C1 segment of cervical spinal cord (tissue), 14 donors: ENCODE measurements around the gene FGFR1OP2.
"Not testable (repeated sequence)": the region's sequence is repeated elsewhere in the genome, so short reads cannot be mapped to it uniquely, and the experiment has no call there.

Source experiments
- DNase-seq, 14 donors: peaks; one replicate each; lab custom pipeline; 2025; lab: John Stamatoyannopoulos, UW

Gene FGFR1OP2

GRCh38 chr12:26937863-26938700 is at the start of gene FGFR1OP2, which contains the start of gene INTS13:
FGFR1OP2 (plus strand) TSS chr12:26938470; CDS start chr12:26954159, 15,689 bp downstream.
INTS13 (minus strand) TSS chr12:26937981; CDS start chr12:26936803, 1,178 bp downstream.
- DNase-seq, result peak; percentile 93 to 99 (median 99)

- no peak for DNase-seq
Observed at GRCh38 chr12:26890784-26891183, 47.5 kb upstream of the FGFR1OP2 start.

- DNase-seq, result no peak
Observed at GRCh38 chr12:26891704-26892103, 46.6 kb upstream of the FGFR1OP2 start.

- no peak for DNase-seq
Observed at GRCh38 chr12:26895672-26896071, 42.6 kb upstream of the FGFR1OP2 start.

- DNase-seq, result no peak
Observed at GRCh38 chr12:26896913-26897312, 41.4 kb upstream of the FGFR1OP2 start.

- not testable (repeated sequence) for DNase-seq
Observed at GRCh38 chr12:26903396-26903795, 34.9 kb upstream of the FGFR1OP2 start.

- no peak for DNase-seq
Observed at GRCh38 chr12:26906024-26906423, 32.2 kb upstream of the FGFR1OP2 start.

- no peak for DNase-seq
Observed at GRCh38 chr12:26906704-26907103, 31.6 kb upstream of the FGFR1OP2 start.

GRCh38 chr12:26918321-26919215 is 19.7 kb upstream of the FGFR1OP2 start:
- DNase-seq, result no peak

- peak in 3 of 14 donors; percentile 6 to 31 (median 18) for DNase-seq
Observed at GRCh38 chr12:26919216-26919555, 19.1 kb upstream of the FGFR1OP2 start.

GRCh38 chr12:26921886-26922285 is 16.4 kb upstream of the FGFR1OP2 start:
- DNase-seq, result no peak

GRCh38 chr12:26928661-26929060 is 9.6 kb upstream of the FGFR1OP2 start:
- no peak for DNase-seq

GRCh38 chr12:26929590-26929989 is 8.7 kb upstream of the FGFR1OP2 start:
- no peak for DNase-seq

GRCh38 chr12:26935636-26936378 is 2.5 kb upstream of the FGFR1OP2 start:
- DNase-seq, result no peak

- DNase-seq, result no peak
Observed at GRCh38 chr12:26936559-26937442, 1.5 kb upstream of the FGFR1OP2 start.

GRCh38 chr12:26937443-26937862 is 817 bp upstream of the FGFR1OP2 start:
- DNase-seq, result no peak

GRCh38 chr12:26938701-26939062 is 412 bp downstream of the FGFR1OP2 start:
- DNase-seq, result no peak

- DNase-seq, result peak in 1 of 14 donors; percentile 10
Observed at GRCh38 chr12:26939192-26939832, 1.0 kb downstream of the FGFR1OP2 start.

- DNase-seq, result no peak
Observed at GRCh38 chr12:26939953-26940352, 1.7 kb downstream of the FGFR1OP2 start.
